HG03095 (cell line): ENCODE results near the gene FSTL4.
"Not testable (repeated sequence)": the region's sequence is repeated elsewhere in the genome, so short reads cannot be mapped to it uniquely, and the experiment has no call there.

Experiments used
- ATAC-seq: cut with Tn5 transposase; IDR thresholded peaks from one replicate; pipeline ENCODE4 v1.9.1; 2021; ENCODE audit warnings: moderate library complexity; ENCODE audit not compliant: unreplicated experiment

Gene FSTL4

GRCh38 chr5:133234911-133235310, 377.4 kb downstream of the FSTL4 start:
- ATAC-seq = no peak

- no peak for ATAC-seq
Measured at GRCh38 chr5:133234273-133234672, 378.1 kb downstream of the FSTL4 start.

GRCh38 chr5:133233616-133234015, 378.7 kb downstream of the FSTL4 start:
- ATAC-seq = no peak

- ATAC-seq = no peak
Measured at GRCh38 chr5:133232911-133233310, 379.4 kb downstream of the FSTL4 start.

GRCh38 chr5:133232435-133232834, 379.9 kb downstream of the FSTL4 start:
- ATAC-seq = no peak

GRCh38 chr5:133232011-133232410, 380.3 kb downstream of the FSTL4 start:
- no peak for ATAC-seq

GRCh38 chr5:133230823-133231578, 381.3 kb downstream of the FSTL4 start:
- ATAC-seq = no peak

- no peak for ATAC-seq
Measured at GRCh38 chr5:133229931-133230664, 382.2 kb downstream of the FSTL4 start.

- ATAC-seq = no peak
Measured at GRCh38 chr5:133228316-133228715, 384.0 kb downstream of the FSTL4 start.

- no peak for ATAC-seq
Measured at GRCh38 chr5:133227897-133228296, 384.4 kb downstream of the FSTL4 start.

GRCh38 chr5:133227082-133227481, 385.3 kb downstream of the FSTL4 start:
- ATAC-seq = no peak

GRCh38 chr5:133226186-133226585, 386.2 kb downstream of the FSTL4 start:
- ATAC-seq = no peak

- no peak for ATAC-seq
Measured at GRCh38 chr5:133225671-133226152, 386.6 kb downstream of the FSTL4 start.

- ATAC-seq = no peak
Measured at GRCh38 chr5:133222979-133223378, 389.4 kb downstream of the FSTL4 start.

GRCh38 chr5:133222521-133222920, 389.8 kb downstream of the FSTL4 start:
- no peak for ATAC-seq

GRCh38 chr5:133222040-133222439, 390.3 kb downstream of the FSTL4 start:
- no peak for ATAC-seq

GRCh38 chr5:133220851-133221674, 391.3 kb downstream of the FSTL4 start:
- no peak for ATAC-seq

GRCh38 chr5:133219296-133219695, 393.0 kb downstream of the FSTL4 start:
- no peak for ATAC-seq

GRCh38 chr5:133216138-133216537, 396.2 kb downstream of the FSTL4 start:
- not testable (repeated sequence) for ATAC-seq

- ATAC-seq = no peak
Measured at GRCh38 chr5:133214153-133214820, 398.1 kb downstream of the FSTL4 start.

- no peak for ATAC-seq
Measured at GRCh38 chr5:133205649-133206048, 406.7 kb downstream of the FSTL4 start.
